Measurements from ENCODE around the gene ARL4C.

Gene ARL4C

GRCh38 chr2:234496835-234497593 lies at the start of gene ARL4C:
Gene ARL4C, minus strand, starts transcription at chr2:234497081. Its CDS starts 495 bp downstream, at chr2:234496586.
- peak; percentile 77 for DNase-seq

- DNase-seq = peak; percentile 51
These were observed 48.1 kb upstream of the ARL4C start for GRCh38 chr2:234544659-234545611.

GRCh38 chr2:234542742-234543141 lies 45.9 kb upstream of the ARL4C start:
- DNase-seq = no peak

- no peak for DNase-seq
These were observed 41.0 kb upstream of the ARL4C start for GRCh38 chr2:234537929-234538328.

GRCh38 chr2:234536178-234536965 lies 39.5 kb upstream of the ARL4C start:
- DNase-seq = no peak

GRCh38 chr2:234535464-234535863 lies 38.6 kb upstream of the ARL4C start:
- DNase-seq = no peak

- no peak for DNase-seq
These were observed 37.6 kb upstream of the ARL4C start for GRCh38 chr2:234534515-234534914.

GRCh38 chr2:234533626-234534025 lies 36.7 kb upstream of the ARL4C start:
- no peak for DNase-seq

GRCh38 chr2:234528410-234529148 lies 31.7 kb upstream of the ARL4C start:
- no peak for DNase-seq

GRCh38 chr2:234526711-234527110 lies 29.8 kb upstream of the ARL4C start:
- no peak for DNase-seq

GRCh38 chr2:234521536-234521935 lies 24.7 kb upstream of the ARL4C start:
- DNase-seq = no peak

- no peak for DNase-seq
These were observed 22.2 kb upstream of the ARL4C start for GRCh38 chr2:234518986-234519642.

GRCh38 chr2:234517971-234518370 lies 21.1 kb upstream of the ARL4C start:
- no peak for DNase-seq

- no peak for DNase-seq
These were observed 18.2 kb upstream of the ARL4C start for GRCh38 chr2:234514873-234515638.

GRCh38 chr2:234514099-234514498 lies 17.2 kb upstream of the ARL4C start:
- DNase-seq = no peak

GRCh38 chr2:234512884-234513669 lies 16.2 kb upstream of the ARL4C start:
- DNase-seq = no peak

- no peak for DNase-seq
These were observed 6.0 kb upstream of the ARL4C start for GRCh38 chr2:234502919-234503285.

- DNase-seq = no peak
These were observed 5.5 kb upstream of the ARL4C start for GRCh38 chr2:234502285-234502918.

- DNase-seq = peak; percentile 66
These were observed 3.6 kb upstream of the ARL4C start for GRCh38 chr2:234500394-234501006.
